GM13977 (cell line): ENCODE measurements around the gene GP1BA.

ENCODE experiments used
- DNase-seq: peaks from one replicate; pipeline ENCODE4 v3.0.0; 2012; ENCODE audit warnings: low spot score
- CTCF ChIP-seq: IDR thresholded peaks from 2 replicates; pipeline ENCODE4 v1.5.1; 2012; ENCODE audit warnings: mild to moderate bottlenecking, control low read depth; ENCODE audit not compliant: insufficient read depth; ENCODE audit errors: extremely low read depth, missing control alignments
- in situ Hi-C: fragments of 300-500 bp; cut with MboI; formaldehyde crosslinking; loops from one replicate; pipeline ENCODE4 v1.12.0; 2022; ENCODE audit warnings: low sequenced_read_pairs, low pct_unique_long_range_greater_than_20kb, mixed read lengths, inconsistent platforms; ENCODE audit not compliant: unreplicated experiment

The GP1BA gene

GRCh38 chr17:4947010-4947410 is 14.9 kb downstream of the GP1BA start:
- no peak for DNase-seq
- TF ChIP-seq CTCF, result no peak
- in situ Hi-C loops, result no loop called here

GRCh38 chr17:4947411-4948165 is 15.5 kb downstream of the GP1BA start:
- in situ Hi-C loops, result no loop called here
- peak; percentile 82 for DNase-seq
- TF ChIP-seq CTCF, result no peak

- peak; percentile 95 for DNase-seq
- in situ Hi-C loops, result no loop called here
- TF ChIP-seq CTCF, result no peak
Measured at GRCh38 chr17:4948166-4948930, 16.3 kb downstream of the GP1BA start, which contains the start of gene PFN1. Gene PFN1 (minus strand): TSS chr17:4948530. CDS start chr17:4948394, 136 bp downstream.

DNA sequence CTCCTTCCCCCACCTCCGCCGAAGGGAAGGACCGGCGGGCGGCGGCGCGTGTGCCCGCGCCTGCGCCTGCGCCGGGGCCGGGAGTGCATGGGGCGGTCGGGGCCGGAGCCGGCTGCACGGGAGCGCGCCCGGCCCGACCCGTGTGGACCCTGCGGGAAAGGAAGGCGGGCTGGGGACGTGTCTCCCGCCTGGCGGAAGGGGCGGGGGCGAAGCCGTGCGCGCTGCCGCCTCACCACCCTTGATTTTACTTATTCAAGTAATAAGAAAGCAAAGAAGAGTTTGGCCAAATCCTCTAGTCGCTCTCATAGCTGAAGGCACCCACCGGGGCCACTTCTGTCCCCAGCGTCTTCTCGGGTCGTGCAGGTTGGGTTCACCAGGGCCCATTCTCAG is 16.8 kb downstream of the GP1BA start:
- DNase-seq, result peak; percentile 93
- no peak for TF ChIP-seq CTCF
- in situ Hi-C loops, result no loop called here

GRCh38 chr17:4949321-4950074 is 17.4 kb downstream of the GP1BA start:
- in situ Hi-C loops, result no loop called here
- TF ChIP-seq CTCF, result no peak
- DNase-seq, result peak; percentile 91

DNA sequence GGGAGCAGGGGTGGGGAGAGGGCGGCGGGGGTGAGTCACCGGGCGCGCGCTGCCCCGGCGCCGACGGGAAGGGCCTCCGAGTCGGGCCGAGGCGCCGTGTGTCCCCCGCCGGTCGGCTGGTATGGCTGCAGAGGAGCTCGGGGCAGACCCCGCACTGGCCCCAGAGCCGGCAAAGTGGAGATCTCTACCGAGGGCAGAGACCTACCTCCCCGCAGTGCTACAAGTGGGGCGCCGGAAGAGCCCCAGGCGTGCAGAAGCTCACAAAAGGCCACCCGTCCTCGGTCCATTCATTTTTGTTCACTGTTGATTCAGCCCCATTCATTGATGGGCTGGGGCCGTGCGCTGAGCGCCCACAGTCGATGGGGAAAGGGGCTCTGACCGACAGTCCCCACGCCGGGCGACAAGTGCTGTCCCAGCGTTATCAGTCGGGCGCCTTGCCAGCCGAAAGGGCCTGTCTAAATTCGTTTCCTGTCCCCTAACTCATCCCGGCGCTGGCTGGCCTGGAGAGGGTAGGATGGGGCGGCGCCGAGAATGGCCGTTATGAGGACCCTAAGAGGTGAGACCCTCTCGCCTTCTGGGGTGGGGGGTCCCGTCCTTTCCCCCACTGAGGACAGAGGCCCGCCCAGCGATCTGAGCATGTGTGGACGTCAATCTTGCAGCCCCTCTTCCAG is 18.1 kb downstream of the GP1BA start:
- in situ Hi-C loops, result no loop called here
- no peak for DNase-seq
- no peak for TF ChIP-seq CTCF
